ENCODE data around the gene TRIM71. TPM values are rescaled to one million over a fixed set of nuclear protein-coding genes. Genes with fewer than 3 reads are reported as not detected.
"Not testable (repeated sequence)": the region's sequence is repeated elsewhere in the genome, so short reads cannot be mapped to it uniquely, and the experiment has no call there.

The TRIM71 gene
- total and polyA plus RNA-seq, 7 experiments from 2014 or later = 0.20 TPM; not detected in 6

DNA sequence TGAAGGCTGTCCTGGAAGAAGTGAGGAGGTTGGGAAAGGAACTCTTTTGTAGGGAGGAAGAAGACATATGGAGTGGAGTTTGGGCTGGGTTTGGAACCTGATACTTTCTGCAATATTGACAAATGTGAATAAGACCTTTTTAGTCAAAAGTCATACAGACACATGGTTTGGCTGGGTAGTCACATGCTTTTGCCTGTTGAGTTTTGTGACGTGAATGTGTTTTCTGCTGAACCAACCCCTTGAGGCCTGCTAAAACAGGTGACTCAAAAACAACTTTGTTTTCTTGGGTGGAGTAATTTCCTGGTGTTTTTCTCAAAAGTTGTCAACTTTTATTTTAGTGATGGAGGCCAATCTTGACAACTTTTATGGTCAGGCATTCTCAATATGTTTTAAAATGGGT lies 94.2 kb downstream of the TRIM71 start:
- H3K4me3 Mint-ChIP-seq = no peak overlapping the region
- ChIA-PET POLR2A (no interaction called here), CTCF (no interaction called here)
- H3K4me3 ChIP-seq (ENCODE audit: low read length) = no peak overlapping the region
- no peaks in the 10 kb centered on the region for H3K27me3 ChIP-seq (ENCODE audit: control insufficient read depth in 2 of 2, insufficient read depth in 2 of 2, low read length in 2 of 2)
- H3K27ac ChIP-seq (ENCODE audit: low read depth, low read length) = no peak overlapping the region
- H3K4me1 ChIP-seq (ENCODE audit: control insufficient read depth in 2 of 2, insufficient read depth in 2 of 2, low read length in 2 of 2) = no peaks in the 10 kb centered on the region
- H3K36me3 Mint-ChIP-seq = peaks cover 0 to 4% (median 2%) of the 10 kb centered on the region in 5 donors
- intact Hi-C loops (cut with micrococcal nuclease) = no loop called here
- ATAC-seq (no peak), DNase-seq (peak in 1 of 9 donors; percentile 13)
- H3K9me3 ChIP-seq (ENCODE audit: control insufficient read depth in 2 of 3, low read length in 3 of 3) = peaks cover 0 to 4% (median 0%) of the 10 kb centered on the region in 3 experiments
- H3K27me3 Mint-ChIP-seq = no peaks in the 10 kb centered on the region
- no peak overlapping the region for H3K27ac Mint-ChIP-seq
- peaks cover 0 to 6% (median 4%) of the 10 kb centered on the region in 11 donors for H3K9me3 Mint-ChIP-seq
- H3K36me3 ChIP-seq (ENCODE audit: control insufficient read depth in 2 of 3, insufficient read depth in 3 of 3, low read length in 3 of 3) = no peaks in the 10 kb centered on the region
- peaks cover 0 to 7% (median 6%) of the 10 kb centered on the region in 7 donors for H3K4me1 Mint-ChIP-seq

DNA sequence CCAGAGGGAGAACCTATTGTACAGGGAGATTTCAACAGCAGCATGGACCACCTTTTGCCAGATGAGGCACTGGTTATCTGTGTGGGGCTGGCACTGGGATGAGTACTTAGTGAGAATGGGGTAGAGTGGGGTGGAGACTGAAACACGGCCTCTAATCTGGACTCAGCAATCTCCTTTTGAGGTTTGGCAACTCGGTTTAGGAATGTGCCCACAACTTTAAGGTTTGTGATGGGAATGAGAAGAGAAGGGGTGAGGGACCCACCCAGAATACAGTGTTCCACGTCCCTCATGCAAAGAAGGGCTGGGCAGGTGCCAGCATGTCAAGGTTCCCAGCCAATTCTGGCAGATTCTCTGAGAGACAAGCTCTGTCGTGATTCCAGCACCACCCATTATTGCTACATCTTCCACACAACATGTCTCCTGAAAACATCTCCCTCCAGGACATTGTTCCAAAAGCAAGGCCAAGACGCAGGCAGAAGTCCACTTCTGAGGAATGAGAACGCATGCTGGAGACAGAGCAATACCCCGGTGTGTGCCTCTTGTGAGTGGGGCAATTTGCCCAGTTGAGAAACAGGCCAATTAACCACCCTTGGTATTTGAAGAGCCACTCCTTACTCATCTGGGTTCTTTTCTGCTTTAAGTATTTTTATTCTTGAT lies 96.1 kb downstream of the TRIM71 start:
- Mint-ChIP-seq H3K36me3 (peaks cover 0 to 9% (median 5%) of the 10 kb centered on the region in 5 donors), H3K9me3 (peaks cover 0 to 23% (median 7%) of the 10 kb centered on the region in 11 donors), H3K27ac (no peak overlapping the region), H3K27me3 (peaks cover 0 to 4% (median 0%) of the 10 kb centered on the region in 5 donors), H3K4me3 (no peak overlapping the region), H3K4me1 (peaks cover 0 to 7% (median 6%) of the 10 kb centered on the region in 7 donors)
- intact Hi-C loops (cut with micrococcal nuclease) = no loop called here
- Histone ChIP-seq H3K4me3 (ENCODE audit: low read length) (no peak overlapping the region), H3K36me3 (ENCODE audit: control insufficient read depth in 2 of 3, insufficient read depth in 3 of 3, low read length in 3 of 3) (no peaks in the 10 kb centered on the region), H3K4me1 (ENCODE audit: control insufficient read depth in 2 of 2, insufficient read depth in 2 of 2, low read length in 2 of 2) (no peaks in the 10 kb centered on the region), H3K27ac (ENCODE audit: low read depth, low read length) (no peak overlapping the region), H3K9me3 (ENCODE audit: control insufficient read depth in 2 of 3, low read length in 3 of 3) (peaks cover 0 to 9% (median 0%) of the 10 kb centered on the region in 3 experiments), H3K27me3 (ENCODE audit: control insufficient read depth in 2 of 2, insufficient read depth in 2 of 2, low read length in 2 of 2) (no peaks in the 10 kb centered on the region)
- ChIA-PET CTCF (no interaction called here), POLR2A (no interaction called here)
- no peak for DNase-seq
- no peak for ATAC-seq

DNA sequence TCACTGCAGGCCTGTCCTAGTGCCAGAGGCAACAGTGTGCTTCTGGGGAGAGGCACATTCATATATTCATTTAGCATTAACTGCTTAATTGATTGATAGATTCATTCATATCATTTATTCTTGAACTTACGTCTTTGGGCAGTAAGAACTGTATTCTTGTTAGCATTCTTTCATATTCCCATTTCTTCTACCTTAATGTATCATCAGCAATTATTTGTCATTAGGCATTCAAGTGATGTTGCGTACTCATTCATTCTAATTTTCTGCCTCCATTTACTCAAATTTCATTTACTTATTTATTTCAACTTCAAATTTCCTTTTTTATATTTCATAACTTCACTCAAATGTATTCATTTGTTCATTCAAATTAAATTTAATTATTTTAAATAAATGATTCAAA lies 102.1 kb downstream of the TRIM71 start:
- intact Hi-C loops (cut with micrococcal nuclease) = no loop called here
- Histone ChIP-seq H3K9me3 (ENCODE audit: control insufficient read depth in 2 of 3, low read length in 3 of 3) (peaks cover 0 to 9% (median 0%) of the 10 kb centered on the region in 3 experiments), H3K27ac (ENCODE audit: low read depth, low read length) (no peak overlapping the region), H3K4me3 (ENCODE audit: low read length) (no peak overlapping the region), H3K36me3 (ENCODE audit: control insufficient read depth in 2 of 3, insufficient read depth in 3 of 3, low read length in 3 of 3) (no peaks in the 10 kb centered on the region), H3K4me1 (ENCODE audit: control insufficient read depth in 2 of 2, insufficient read depth in 2 of 2, low read length in 2 of 2) (no peaks in the 10 kb centered on the region), H3K27me3 (ENCODE audit: control insufficient read depth in 2 of 2, insufficient read depth in 2 of 2, low read length in 2 of 2) (no peaks in the 10 kb centered on the region)
- Mint-ChIP-seq H3K36me3 (peaks cover 0 to 9% (median 5%) of the 10 kb centered on the region in 5 donors), H3K27ac (no peak overlapping the region), H3K9me3 (peaks cover 0 to 25% (median 11%) of the 10 kb centered on the region in 11 donors), H3K4me1 (no peaks in the 10 kb centered on the region), H3K4me3 (no peak overlapping the region), H3K27me3 (peaks cover 0 to 11% (median 0%) of the 10 kb centered on the region in 5 donors)
- no peak for ATAC-seq
- POLR2A ChIA-PET = no interaction called here
- DNase-seq = no peak
- CTCF ChIA-PET = no interaction called here

DNA sequence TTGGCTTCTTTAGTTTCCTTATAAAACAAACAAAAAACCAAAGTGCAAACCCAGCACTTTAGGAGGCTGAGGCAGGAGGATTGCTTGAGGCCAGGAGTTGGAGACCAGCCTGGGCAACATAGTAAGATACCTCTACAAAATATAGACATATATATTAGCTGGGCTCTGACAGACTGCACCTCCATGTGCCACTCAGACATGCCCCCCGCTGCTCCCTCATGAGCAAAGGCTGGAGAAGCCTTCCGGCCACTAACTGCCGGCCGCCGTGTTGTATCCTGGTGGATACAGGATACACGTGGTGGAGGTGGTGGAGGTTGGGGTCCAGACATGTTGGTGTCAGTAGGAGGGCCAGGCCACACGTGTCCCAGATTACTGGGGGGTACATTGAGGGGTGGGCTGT lies 104.3 kb downstream of the TRIM71 start:
- CTCF ChIA-PET = no interaction called here
- ATAC-seq = no peak
- no peaks in the 10 kb centered on the region for H3K4me1 Mint-ChIP-seq

DNA sequence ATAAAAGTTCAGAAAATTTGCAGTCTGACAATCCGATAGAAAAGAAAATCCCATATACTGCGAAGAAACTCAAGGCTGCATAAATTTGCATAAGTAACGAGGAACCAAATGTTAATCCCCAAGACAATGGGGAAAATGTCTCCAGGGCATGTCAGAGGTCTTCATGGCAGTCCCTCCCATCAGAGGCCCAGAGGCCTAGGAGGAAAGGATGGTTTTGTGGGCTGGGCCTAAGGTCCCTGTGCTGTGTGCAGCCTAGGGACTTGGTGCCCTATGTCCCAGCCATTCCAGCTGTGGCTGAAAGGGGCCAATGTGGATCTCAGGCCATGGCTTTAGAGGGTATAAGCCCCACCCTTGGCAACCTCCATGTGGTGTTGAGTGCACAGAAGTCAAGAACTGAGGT lies 112.4 kb downstream of the TRIM71 start:
- intact Hi-C loops (cut with micrococcal nuclease) = no loop called here
- no peak overlapping the region for H3K27ac Mint-ChIP-seq

More for the DNA sequence above, 104.3 kb downstream of the TRIM71 start:
- Mint-ChIP-seq H3K36me3 (peaks cover 0 to 5% (median under 1%) of the 10 kb centered on the region in 5 donors), H3K4me3 (no peak overlapping the region), H3K9me3 (peaks cover 0 to 18% (median 5%) of the 10 kb centered on the region in 11 donors), H3K27me3 (peaks cover 0 to 18% (median 0%) of the 10 kb centered on the region in 5 donors), H3K27ac (no peak overlapping the region)
- no peaks in the 10 kb centered on the region for H3K27me3 ChIP-seq (ENCODE audit: control insufficient read depth in 2 of 2, insufficient read depth in 2 of 2, low read length in 2 of 2)
- intact Hi-C loops (cut with micrococcal nuclease) = no loop called here
- H3K4me1 ChIP-seq (ENCODE audit: control insufficient read depth in 2 of 2, insufficient read depth in 2 of 2, low read length in 2 of 2) = no peaks in the 10 kb centered on the region
- POLR2A ChIA-PET = no interaction called here
- peaks cover 0 to 4% (median 0%) of the 10 kb centered on the region in 3 experiments for H3K9me3 ChIP-seq (ENCODE audit: control insufficient read depth in 2 of 3, low read length in 3 of 3)
- DNase-seq = no peak
- H3K4me3 ChIP-seq (ENCODE audit: low read length) = no peak overlapping the region
- no peaks in the 10 kb centered on the region for H3K36me3 ChIP-seq (ENCODE audit: control insufficient read depth in 2 of 3, insufficient read depth in 3 of 3, low read length in 3 of 3)
- no peak overlapping the region for H3K27ac ChIP-seq (ENCODE audit: low read depth, low read length)

GRCh38 chr3:32931273-32931672 lies 113.5 kb downstream of the TRIM71 start:
- H3K36me3 Mint-ChIP-seq; H3K4me3 ChIP-seq (ENCODE audit: low read length); DNase-seq; H3K27me3 ChIP-seq (ENCODE audit: control insufficient read depth in 2 of 2, insufficient read depth in 2 of 2, low read length in 2 of 2); intact Hi-C loops (cut with micrococcal nuclease); H3K27ac ChIP-seq (ENCODE audit: low read depth, low read length); ATAC-seq; H3K4me1 ChIP-seq (ENCODE audit: control insufficient read depth in 2 of 2, insufficient read depth in 2 of 2, low read length in 2 of 2); CTCF ChIA-PET; H3K4me3 Mint-ChIP-seq; POLR2A ChIA-PET; H3K36me3 ChIP-seq (ENCODE audit: control insufficient read depth in 2 of 3, insufficient read depth in 3 of 3, low read length in 3 of 3); H3K9me3 ChIP-seq (ENCODE audit: control insufficient read depth in 2 of 3, low read length in 3 of 3); H3K27ac Mint-ChIP-seq; H3K4me1 Mint-ChIP-seq: not testable (repeated sequence)
- Mint-ChIP-seq H3K9me3 (peaks cover 0 to 13% (median 0%) of the 10 kb centered on the region in 11 donors), H3K27me3 (peaks cover 4 to 20% (median 8%) of the 10 kb centered on the region in 5 donors)

More for the DNA sequence above, 112.4 kb downstream of the TRIM71 start:
- Mint-ChIP-seq H3K4me3 (no peak overlapping the region), H3K9me3 (peaks cover 0 to 13% (median 0%) of the 10 kb centered on the region in 11 donors), H3K36me3 (peaks cover 0 to 4% (median 0%) of the 10 kb centered on the region in 5 donors), H3K4me1 (no peaks in the 10 kb centered on the region), H3K27me3 (peaks cover 4 to 23% (median 8%) of the 10 kb centered on the region in 5 donors)
- Histone ChIP-seq H3K27me3 (ENCODE audit: control insufficient read depth in 2 of 2, insufficient read depth in 2 of 2, low read length in 2 of 2) (no peaks in the 10 kb centered on the region), H3K27ac (ENCODE audit: low read depth, low read length) (no peak overlapping the region), H3K36me3 (ENCODE audit: control insufficient read depth in 2 of 3, insufficient read depth in 3 of 3, low read length in 3 of 3) (no peaks in the 10 kb centered on the region), H3K4me3 (ENCODE audit: low read length) (no peak overlapping the region), H3K9me3 (ENCODE audit: control insufficient read depth in 2 of 3, low read length in 3 of 3) (no peaks in the 10 kb centered on the region), H3K4me1 (ENCODE audit: control insufficient read depth in 2 of 2, insufficient read depth in 2 of 2, low read length in 2 of 2) (no peaks in the 10 kb centered on the region)
- POLR2A ChIA-PET = no interaction called here
- ATAC-seq = no peak
- CTCF ChIA-PET = no interaction called here
- no peak for DNase-seq
